ENCODE results near the gene PARD6B. TPM values are rescaled to one million over a fixed set of nuclear protein-coding genes. Genes with fewer than 3 reads are reported as not detected.

The PARD6B gene
- total and polyA plus RNA-seq, 2 donors from 2014 or later, result 9.2 to 72.0 TPM

DNA sequence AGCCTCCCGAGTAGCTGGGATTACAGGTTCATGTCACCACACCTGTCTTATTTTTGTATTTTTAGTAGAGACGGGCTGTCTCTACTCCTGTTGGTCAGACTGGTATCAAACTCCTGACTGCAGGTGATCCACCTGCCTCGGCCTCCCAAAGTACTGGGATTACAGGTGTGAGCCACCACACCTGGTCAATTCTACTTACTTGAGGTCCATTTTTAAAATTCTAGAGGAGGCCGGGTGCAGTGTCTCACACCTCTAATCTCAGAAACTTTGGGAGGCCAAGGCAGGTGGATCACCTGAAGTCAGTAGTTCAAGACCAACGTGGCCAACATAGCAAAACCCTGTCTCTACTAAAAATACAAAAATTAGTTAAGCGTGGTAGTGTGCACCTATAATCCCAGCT is 47.8 kb upstream of the PARD6B start:
- H3K9ac ChIP-seq (ENCODE audit: low read length in 3 of 3), result no peak overlapping the region
- no peak overlapping the region for H3K27ac ChIP-seq (ENCODE audit: low read depth in 2 of 2, low read length in 2 of 2)
- intact Hi-C loops (cut with DNase I), result no loop called here
- FAIRE-seq (no peak), DNase-seq (no peak)
- H3K27me3 ChIP-seq (ENCODE audit: control insufficient read depth, insufficient read depth, low read length), result no peaks in the 10 kb centered on the region
- peaks cover 0 to 28% (median 19%) of the 10 kb centered on the region in 3 donors for H3K4me1 ChIP-seq (ENCODE audit: control insufficient read depth in 2 of 3, insufficient read depth in 2 of 3, low read depth in 1 of 3, low read length in 3 of 3)
- no peak overlapping the region for H3K4me3 ChIP-seq (ENCODE audit: low read length in 3 of 3)
- TF ChIP-seq, protein P1, sequence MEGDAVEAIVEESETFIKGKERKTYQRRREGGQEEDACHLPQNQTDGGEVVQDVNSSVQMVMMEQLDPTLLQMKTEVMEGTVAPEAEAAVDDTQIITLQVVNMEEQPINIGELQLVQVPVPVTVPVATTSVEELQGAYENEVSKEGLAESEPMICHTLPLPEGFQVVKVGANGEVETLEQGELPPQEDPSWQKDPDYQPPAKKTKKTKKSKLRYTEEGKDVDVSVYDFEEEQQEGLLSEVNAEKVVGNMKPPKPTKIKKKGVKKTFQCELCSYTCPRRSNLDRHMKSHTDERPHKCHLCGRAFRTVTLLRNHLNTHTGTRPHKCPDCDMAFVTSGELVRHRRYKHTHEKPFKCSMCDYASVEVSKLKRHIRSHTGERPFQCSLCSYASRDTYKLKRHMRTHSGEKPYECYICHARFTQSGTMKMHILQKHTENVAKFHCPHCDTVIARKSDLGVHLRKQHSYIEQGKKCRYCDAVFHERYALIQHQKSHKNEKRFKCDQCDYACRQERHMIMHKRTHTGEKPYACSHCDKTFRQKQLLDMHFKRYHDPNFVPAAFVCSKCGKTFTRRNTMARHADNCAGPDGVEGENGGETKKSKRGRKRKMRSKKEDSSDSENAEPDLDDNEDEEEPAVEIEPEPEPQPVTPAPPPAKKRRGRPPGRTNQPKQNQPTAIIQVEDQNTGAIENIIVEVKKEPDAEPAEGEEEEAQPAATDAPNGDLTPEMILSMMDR (IDR thresholded peaks at IDR 0.05; ENCODE audit: borderline replicate concordance, extremely low read depth, insufficient read depth), result no peak
- no peaks in the 10 kb centered on the region for H3K9me3 ChIP-seq (ENCODE audit: control insufficient read depth in 2 of 3, insufficient read depth in 1 of 3, low read length in 3 of 3)
- no peaks in the 10 kb centered on the region for H3K36me3 ChIP-seq (ENCODE audit: control insufficient read depth in 2 of 3, insufficient read depth in 3 of 3, low read length in 3 of 3)

DNA sequence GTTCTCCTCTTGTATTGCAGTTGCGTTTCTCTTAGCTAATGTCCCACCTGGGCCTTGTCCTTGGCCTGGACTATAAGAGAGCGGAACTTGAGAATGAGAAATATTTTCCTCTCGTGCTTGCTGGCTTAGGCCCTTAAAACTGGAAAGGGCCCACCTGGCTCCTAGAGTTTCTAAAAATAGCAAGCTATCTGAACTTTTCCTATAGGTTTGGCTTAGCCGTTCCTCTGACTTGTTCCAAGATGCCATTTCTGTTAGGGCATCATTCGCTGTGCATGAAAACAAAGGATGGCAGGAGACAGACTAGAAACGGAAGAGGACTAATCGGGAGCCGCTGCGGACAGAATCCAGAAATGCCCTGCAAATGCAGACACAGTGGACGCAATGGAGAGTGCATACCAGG is 44.6 kb upstream of the PARD6B start:
- TF ChIP-seq, protein P1 (IDR thresholded peaks at IDR 0.05; ENCODE audit: borderline replicate concordance, extremely low read depth, insufficient read depth), result no peak
- Histone ChIP-seq H3K27ac (ENCODE audit: low read depth in 2 of 2, low read length in 2 of 2) (no peak overlapping the region), H3K27me3 (ENCODE audit: control insufficient read depth, insufficient read depth, low read length) (no peaks in the 10 kb centered on the region), H3K36me3 (ENCODE audit: control insufficient read depth in 2 of 3, insufficient read depth in 3 of 3, low read length in 3 of 3) (no peaks in the 10 kb centered on the region), H3K9ac (ENCODE audit: low read length in 3 of 3) (no peak overlapping the region), H3K4me1 (ENCODE audit: control insufficient read depth in 2 of 3, insufficient read depth in 2 of 3, low read depth in 1 of 3, low read length in 3 of 3) (peaks cover 0 to 14% (median 6%) of the 10 kb centered on the region in 3 donors), H3K4me3 (ENCODE audit: low read length in 3 of 3) (no peak overlapping the region), H3K9me3 (ENCODE audit: control insufficient read depth in 2 of 3, insufficient read depth in 1 of 3, low read length in 3 of 3) (no peaks in the 10 kb centered on the region)
- DNase-seq (no peak), FAIRE-seq (no peak)
- intact Hi-C loops (cut with DNase I), result no loop called here

DNA sequence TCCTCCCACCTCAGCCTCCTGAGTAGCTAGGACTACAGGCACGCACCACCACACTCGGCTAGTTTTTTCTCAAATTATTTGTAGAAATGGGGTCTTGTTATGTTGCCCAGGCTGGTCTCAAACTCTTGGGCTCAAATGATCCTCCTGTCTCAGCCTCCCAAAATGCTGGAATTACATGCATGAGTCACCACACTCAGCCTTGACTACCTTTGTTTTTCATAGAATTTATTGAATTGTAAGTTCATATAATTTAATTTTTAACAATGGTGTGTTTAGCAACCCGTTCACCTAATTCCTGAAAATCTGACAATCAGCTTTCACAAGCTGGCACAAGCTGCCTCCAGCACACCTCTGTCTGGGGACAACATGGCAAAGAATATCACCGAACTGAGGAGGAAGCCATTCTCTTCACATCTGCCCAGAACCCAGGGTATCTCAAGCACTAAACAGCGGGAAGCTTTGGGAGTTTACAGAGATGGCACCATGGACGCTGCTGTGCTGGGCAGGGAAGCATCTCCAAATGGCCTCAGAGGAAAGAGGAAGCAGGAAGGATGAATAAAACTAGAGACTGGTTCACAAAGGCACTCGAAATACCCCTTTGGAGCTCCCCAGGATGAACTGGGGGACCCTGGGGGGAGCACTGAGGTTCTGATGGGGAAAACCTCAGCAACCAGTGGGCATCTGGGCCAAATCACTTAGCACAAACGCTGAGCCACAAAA is 43.0 kb upstream of the PARD6B start:
- intact Hi-C loops (cut with DNase I), result no loop called here
- Histone ChIP-seq H3K9ac (ENCODE audit: low read length in 3 of 3) (no peak overlapping the region), H3K4me3 (ENCODE audit: low read length in 3 of 3) (peak overlapping the region in 2 of 3 donors; percentile 14 to 43), H3K36me3 (ENCODE audit: control insufficient read depth in 2 of 3, insufficient read depth in 3 of 3, low read length in 3 of 3) (no peaks in the 10 kb centered on the region), H3K4me1 (ENCODE audit: control insufficient read depth in 2 of 3, insufficient read depth in 2 of 3, low read depth in 1 of 3, low read length in 3 of 3) (peaks cover 0 to 10% (median 0%) of the 10 kb centered on the region in 3 donors), H3K9me3 (ENCODE audit: control insufficient read depth in 2 of 3, insufficient read depth in 1 of 3, low read length in 3 of 3) (no peaks in the 10 kb centered on the region), H3K27ac (ENCODE audit: low read depth in 2 of 2, low read length in 2 of 2) (peak overlapping the region in 1 of 2 donors; percentile 6), H3K27me3 (ENCODE audit: control insufficient read depth, insufficient read depth, low read length) (no peaks in the 10 kb centered on the region)
- DNase-seq, result no peak
- TF ChIP-seq, protein P1 (IDR thresholded peaks at IDR 0.05; ENCODE audit: borderline replicate concordance, extremely low read depth, insufficient read depth), result no peak
- FAIRE-seq, result no peak

Measured in kidney (tissue), 14 donors.